ENCODE results near the gene GGCX.
"Not testable (repeated sequence)": the region's sequence is repeated elsewhere in the genome, so short reads cannot be mapped to it uniquely, and the experiment has no call there.

GGCX gene

GRCh38 chr2:85560812-85561279 is 447 bp downstream of the GGCX start:
- no peak for DNase-seq

GRCh38 chr2:85560403-85560726 is 928 bp downstream of the GGCX start:
- DNase-seq: not testable (repeated sequence)

- no peak for DNase-seq
Observed at GRCh38 chr2:85558160-85558559, 3.1 kb downstream of the GGCX start.

- no peak for DNase-seq
Observed at GRCh38 chr2:85557130-85557529, 4.2 kb downstream of the GGCX start.

GRCh38 chr2:85554980-85555612 is 6.2 kb downstream of the GGCX start:
- no peak for DNase-seq

- DNase-seq: no peak
Observed at GRCh38 chr2:85553184-85553583, 8.1 kb downstream of the GGCX start.

- DNase-seq: peak; percentile 75
Observed at GRCh38 chr2:85551698-85552678, 9.3 kb downstream of the GGCX start.

GRCh38 chr2:85550486-85550885 is 10.8 kb downstream of the GGCX start:
- no peak for DNase-seq

- no peak for DNase-seq
Observed at GRCh38 chr2:85549826-85550225, 11.5 kb downstream of the GGCX start.

- no peak for DNase-seq
Observed at GRCh38 chr2:85549095-85549494, 12.2 kb downstream of the GGCX start.

- no peak for DNase-seq
Observed at GRCh38 chr2:85548608-85548900, 12.7 kb downstream of the GGCX start.

- no peak for DNase-seq
Observed at GRCh38 chr2:85547859-85548607, 13.3 kb downstream of the GGCX start.

- DNase-seq: no peak
Observed at GRCh38 chr2:85547089-85547858, 14.0 kb downstream of the GGCX start.

- no peak for DNase-seq
Observed at GRCh38 chr2:85545780-85546240, 15.5 kb downstream of the GGCX start.

GRCh38 chr2:85544915-85545779 is 16.1 kb downstream of the GGCX start:
- not testable (repeated sequence) for DNase-seq

GRCh38 chr2:85544254-85544691 is 17.0 kb downstream of the GGCX start:
- DNase-seq: peak; percentile 58

GRCh38 chr2:85542777-85543176 is 18.5 kb downstream of the GGCX start:
- DNase-seq: no peak

- no peak for DNase-seq
Observed at GRCh38 chr2:85541753-85542457, 19.4 kb downstream of the GGCX start.

- no peak for DNase-seq
Observed at GRCh38 chr2:85541262-85541661, 20.0 kb downstream of the GGCX start.

GRCh38 chr2:85540133-85540648 is 21.1 kb downstream of the GGCX start:
- no peak for DNase-seq

Data from NCI-H345 (cell line).